AG20443 (cell line): Measurements from ENCODE around the gene ARL11.

Experiments
- DNase-seq: peaks from one replicate; pipeline ENCODE4 v3.0.0; 2012; ENCODE audit warnings: low spot score, mixed read lengths

Gene ARL11

DNA sequence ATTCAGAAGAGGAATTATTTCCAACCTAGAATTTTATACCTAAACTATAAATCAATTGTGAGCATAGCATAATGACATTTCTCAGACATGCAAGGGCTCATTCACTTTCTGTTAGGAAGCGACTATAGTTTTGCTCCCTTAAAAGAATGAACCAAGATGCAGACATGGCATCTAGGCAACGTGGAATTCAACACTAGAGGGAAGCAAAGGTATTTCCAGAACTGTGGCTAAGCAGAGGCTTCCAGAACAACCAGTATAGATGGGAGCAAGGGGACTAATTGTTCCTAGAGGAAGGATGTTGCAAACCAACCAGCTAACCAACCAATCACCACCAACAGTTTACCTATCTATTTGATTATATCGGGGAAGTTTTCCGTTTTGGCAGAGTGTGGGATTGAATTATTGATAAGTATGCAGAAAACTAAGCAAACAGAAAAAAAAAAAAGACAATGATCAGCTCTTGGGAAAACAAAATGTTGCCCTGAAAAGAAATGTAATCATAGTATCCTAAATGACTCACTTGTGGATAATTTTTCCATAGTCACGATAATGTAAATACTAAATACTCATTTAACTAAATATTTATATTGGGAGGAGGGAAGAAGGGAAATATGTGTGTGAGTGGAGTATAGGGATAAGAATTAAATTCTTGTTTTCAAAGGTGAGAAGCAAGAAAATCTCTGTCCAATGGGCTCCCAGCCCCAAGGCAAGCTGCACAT lies 21.1 kb downstream of the ARL11 start:
- peak; percentile 50 for DNase-seq

DNA sequence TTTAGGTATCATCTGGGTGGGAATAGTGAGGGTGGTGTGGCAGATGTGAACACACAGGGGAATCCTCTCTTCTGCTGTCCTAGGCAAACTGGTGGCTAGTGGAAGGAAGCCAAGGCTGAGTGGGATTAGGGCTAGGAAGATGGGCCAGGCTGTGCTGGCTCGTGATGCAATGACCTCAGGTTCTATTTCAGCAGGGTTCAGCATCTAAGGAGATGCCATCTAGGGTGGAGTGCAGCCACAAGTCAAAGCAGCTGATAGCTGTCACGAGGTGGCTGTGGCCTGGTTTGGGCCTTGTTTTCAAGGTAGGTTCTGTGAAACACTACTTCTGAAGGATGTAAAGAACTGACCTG lies 21.6 kb downstream of the ARL11 start:
- DNase-seq: no peak

DNA sequence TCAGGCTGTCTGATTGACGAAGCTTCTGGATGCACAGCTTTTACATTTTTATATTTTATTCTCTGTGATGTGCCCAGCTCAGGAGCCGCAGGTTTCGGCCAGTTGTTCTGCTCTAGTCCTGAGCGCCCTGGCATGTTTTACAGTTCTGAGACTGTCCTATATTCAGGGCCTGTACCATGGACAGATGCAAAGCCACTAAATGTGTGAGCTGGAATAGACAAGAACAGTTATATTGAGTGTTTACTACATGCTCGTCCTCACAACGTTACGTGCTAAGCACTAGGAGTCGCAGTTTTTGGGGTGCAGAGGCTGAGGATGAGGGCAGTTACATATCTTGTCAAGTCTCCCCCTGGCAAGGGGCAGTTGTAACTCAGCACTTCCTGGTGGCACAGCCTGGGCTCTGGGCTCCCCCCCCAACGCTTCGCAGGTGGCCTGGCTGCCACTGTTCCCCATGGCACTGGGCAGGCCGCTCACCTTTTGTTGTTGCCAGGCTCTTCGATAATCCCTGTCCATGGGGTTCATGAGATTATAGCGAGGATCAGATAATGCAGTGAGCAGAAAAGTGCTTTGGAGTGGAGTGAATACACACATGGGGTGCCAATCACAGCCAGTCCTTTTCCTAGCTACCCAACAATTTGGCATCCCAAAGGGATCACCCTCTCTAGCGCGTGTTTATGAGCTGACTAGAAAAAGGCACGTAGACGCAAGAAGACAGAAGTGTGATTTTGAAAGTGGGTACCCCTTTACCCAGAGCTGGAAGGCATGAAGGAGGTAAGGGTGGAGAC lies 23.5 kb downstream of the ARL11 start:
- no peak for DNase-seq

DNA sequence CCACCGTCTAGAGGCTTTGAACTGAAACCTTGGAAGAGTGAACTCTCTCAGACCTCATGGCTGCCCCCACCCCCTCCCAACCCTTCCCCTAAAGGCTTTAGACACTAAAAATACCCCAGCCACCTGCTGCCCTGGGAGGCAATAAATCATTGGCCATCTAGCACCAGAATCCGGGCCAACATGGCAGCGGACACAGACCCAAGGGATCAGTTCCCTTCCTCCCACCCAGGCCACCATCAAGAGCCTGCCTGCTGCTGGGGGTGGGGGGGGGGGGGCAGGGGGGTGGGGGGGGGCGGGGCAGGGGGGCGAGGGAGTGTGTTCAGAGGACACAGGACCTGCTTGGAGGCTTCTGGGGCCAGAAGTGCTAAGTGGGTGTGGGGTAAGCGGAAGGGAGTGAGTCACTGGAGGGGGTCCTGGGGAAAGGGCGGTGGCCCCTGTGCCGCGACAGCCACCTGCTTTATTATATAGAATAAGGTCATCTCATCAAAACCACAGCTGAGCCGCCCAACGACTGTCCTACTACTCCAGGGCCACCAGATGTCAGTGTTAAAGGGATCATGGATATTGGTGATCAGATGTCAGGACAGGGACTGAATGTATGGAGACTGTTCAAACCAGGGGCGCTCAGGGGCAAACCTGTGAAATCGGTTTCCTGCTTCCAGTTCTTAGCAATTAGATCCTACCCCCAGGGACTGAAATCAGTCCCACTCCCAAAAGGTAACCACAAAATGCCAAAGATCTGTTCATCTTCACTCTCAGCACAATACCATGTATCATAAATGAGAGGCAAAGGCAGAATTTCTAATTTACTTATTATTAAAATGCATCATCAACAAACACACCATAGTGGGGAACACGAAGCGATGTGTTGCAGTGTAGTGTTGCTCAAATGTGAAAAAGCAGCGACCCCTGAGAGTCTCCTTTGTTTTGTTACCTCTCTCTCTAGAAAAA lies 24.3 kb downstream of the ARL11 start:
- peak; percentile 69 for DNase-seq

DNA sequence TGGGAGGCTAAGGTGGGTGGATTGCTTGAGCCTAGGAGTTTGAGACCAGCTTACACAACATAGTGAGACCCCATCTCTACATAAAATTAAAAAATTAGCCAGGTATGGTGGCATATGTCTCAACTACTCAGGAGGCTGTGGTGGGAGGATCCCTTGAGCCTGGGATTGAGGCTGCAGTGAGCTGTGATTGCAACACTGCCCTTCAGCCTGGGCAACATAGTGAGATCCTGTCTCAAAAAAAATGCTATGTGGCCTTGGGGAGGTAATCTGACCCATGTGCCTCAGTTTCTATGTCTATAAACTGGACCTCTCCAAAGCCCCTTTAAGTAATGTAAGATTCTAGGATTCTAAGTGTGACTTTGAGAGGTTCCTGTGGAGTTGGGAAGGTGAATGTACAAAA lies 25.2 kb downstream of the ARL11 start:
- no peak for DNase-seq

DNA sequence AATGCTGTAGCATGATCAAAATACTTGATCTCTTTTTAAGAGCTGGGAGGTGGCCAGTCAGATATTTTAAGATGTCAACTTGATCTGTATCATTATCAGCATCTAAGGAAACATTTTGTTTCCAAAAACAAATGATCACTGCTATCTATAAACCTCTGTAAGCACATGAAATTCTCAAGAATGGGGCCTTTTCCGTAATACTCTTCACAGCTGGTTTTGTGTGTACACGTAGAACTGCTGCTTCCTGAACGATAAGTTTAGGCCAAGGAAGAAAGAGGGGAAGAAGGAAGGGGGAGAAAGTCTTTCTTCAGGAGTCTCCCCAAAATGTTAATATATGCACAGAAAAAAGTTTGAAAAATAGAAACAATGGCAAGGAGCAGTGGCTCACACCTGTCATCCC lies 25.7 kb downstream of the ARL11 start:
- no peak for DNase-seq

DNA sequence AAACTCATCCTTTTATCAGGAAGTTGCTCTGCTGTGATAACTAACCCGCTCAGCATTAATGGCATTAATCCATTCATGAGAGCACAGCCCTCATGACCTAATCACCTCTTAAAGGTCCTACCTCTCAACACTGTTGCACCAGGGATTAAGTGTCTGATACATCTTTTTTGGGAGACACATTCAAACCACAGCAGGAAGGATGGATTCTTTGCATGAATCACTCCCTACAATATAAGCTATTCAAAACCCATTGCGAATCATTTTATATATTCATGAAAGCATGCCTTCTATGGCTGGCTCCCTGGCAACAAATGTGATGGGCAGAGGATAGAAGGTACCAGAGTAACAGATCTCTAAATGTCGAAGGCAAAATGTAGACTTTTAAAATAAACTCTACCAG lies 27.6 kb downstream of the ARL11 start:
- no peak for DNase-seq

DNA sequence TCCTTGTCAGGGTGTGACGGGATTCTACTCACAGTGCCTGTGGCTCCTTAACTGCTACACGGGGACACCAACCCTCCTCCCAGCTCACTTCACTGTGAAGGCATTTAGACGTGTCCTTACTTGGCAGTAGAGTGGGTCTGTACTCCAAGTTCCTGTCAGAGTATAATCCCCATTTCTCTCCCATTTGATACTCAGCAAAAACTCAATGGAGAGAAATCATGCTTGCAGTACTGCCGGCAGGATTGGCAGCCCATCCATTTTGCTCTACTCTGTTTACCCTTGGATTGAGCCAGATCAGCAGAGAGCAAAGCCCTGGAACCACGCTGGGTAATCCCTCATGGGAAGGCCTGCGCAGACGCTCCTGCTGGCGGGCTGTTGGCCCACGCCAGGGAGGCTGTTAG lies 28.9 kb downstream of the ARL11 start:
- no peak for DNase-seq

DNA sequence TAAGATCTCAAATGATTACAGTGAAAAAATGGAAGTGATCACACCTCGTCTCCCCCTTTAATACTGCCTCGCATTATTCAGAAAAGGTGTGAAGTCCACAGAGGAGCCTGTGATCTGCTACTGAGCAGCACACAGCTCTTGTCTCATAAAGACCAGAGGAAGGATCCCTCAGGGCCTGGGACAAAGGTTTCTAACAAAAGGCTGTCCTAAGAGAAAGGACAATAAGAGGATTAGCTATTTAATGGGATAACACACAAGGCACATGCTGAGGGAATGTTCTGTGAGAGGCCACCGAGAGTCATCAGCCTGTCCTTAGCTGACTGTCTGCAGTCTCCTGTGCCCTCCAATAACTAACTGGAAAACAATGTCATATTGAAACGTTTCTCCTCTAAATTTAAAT lies 36.3 kb downstream of the ARL11 start:
- no peak for DNase-seq

DNA sequence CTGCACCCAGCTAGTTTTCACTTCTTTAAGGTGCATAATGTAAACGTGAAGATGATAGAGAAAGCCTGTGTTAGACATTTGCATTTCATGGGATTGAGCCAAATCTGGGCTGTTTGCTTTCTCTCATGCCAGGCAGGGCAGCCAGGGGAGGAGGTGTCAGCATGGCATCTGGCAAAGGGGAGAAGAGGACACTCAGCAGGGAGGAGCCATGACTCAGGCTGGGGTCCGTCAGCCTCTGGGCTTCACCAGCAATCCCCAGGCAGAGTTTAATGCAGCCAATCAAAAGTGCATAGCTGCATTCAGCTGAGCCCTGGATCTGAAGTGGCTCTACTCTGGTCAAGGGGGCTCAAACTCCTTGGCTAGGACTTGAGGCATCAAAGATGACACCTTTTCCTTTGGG lies 39.5 kb downstream of the ARL11 start:
- peak; percentile 63 for DNase-seq

DNA sequence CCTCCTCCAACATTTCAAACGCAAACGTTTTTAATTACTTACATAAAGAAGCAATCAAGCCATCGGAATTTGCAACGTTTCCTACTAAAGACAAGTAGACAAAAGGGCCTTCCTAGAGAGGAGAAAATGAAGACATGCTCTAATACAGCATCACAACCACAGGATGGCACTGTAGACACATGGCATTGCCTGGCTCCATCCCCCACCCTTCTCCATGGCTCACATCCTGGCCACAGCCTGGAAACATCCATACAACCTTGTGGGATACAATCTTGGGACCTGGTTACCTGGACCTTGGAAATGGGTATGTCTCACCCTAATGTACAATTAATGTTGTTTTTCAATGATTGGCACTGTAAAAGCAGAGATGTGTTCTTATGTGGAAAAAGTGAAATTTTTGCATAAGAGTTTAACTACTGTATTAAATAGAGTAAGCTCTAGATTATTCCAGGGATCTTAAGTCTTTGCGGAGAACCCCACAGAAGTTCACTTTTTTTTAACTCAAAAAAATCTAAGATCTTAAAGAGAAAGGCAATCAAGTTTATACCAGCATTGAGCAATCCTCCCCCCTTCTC lies 41.5 kb downstream of the ARL11 start:
- peak; percentile 80 for DNase-seq

DNA sequence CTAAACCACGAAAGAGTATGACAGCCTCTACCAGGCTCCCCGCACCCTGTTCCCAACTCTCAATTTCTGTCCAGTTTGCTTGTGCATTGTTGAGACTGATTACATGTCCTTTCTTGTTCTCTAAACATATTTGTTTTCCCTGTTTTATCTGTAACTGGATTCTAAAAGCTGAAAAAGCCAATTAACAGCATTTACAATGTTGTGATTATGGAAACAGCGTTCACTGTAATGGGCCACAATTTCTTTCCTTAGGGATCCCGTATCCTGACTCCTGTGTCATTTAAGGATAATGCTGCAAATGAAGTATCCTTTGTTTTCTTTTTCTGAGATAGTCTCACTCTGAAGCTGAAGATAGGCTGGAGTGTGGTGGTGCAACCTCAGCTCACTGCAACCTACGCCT lies 42.5 kb downstream of the ARL11 start:
- DNase-seq: no peak

DNA sequence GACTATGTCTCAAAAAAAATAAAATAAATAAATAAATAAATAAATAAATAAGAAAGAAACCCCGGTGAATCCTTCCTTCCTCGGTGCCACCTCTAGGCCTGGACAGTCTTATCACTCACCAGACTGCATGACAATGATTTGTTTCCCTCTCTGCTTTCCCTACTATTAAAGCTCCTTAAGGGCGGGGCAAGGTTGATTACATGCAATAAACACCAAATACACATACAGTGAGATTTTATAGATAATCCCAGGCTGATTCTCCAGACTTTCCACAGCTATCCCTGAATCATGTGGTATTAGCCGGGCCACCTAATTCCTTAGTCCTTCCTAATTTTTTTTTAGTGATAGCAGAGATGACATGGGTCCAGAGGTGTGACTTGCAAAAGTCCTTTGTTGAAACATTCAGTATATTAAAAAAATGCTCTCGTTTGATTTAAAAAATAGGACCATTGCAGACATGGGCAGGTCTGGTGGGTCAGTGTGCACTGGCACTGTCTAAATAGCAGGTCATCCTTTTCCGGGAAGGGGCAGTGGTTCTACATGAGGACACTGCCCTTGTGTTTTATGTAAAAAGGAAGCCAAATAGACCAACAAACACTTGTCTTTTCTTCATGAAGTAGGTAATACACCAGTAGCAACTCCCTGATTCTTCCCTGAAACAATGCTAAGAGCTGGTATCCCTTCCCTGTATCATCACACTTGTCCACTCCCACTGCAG lies 48.4 kb downstream of the ARL11 start:
- DNase-seq: no peak

DNA sequence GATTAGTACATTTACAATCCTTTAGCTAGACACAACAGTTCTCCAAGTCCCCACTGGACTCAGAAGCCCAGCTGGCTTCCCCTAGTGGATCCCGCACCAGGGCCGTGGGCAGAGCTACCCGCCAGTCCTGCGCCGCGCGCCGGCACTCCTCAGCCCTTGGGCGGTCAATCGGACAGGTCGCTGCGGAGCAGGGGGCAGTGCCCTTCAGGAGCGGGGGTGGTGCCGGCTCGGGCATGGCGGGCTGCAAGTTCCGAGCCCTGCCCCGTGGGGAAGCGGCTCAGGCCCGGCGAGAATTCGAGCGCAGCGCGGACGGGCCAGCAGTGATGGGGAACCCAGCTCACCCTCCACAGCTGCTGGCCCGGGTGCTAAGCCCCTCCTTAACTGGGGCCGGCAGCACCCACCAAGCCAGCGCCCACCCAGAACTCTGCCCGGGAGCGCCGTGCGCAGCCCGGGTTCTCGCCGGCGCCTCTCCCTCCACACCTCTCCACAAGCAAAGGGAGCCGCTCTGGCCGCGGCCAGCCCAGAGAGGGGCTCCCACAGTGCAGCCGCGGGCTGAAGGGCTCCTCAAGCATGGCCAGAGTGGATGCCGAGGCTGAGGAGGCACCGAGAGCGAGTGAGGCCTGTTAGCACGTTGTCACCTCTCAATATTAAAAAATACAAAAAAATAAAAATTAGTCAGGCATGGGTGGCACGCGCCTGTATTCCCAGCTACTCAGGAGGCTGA lies 50.0 kb downstream of the ARL11 start:
- DNase-seq: no peak

DNA sequence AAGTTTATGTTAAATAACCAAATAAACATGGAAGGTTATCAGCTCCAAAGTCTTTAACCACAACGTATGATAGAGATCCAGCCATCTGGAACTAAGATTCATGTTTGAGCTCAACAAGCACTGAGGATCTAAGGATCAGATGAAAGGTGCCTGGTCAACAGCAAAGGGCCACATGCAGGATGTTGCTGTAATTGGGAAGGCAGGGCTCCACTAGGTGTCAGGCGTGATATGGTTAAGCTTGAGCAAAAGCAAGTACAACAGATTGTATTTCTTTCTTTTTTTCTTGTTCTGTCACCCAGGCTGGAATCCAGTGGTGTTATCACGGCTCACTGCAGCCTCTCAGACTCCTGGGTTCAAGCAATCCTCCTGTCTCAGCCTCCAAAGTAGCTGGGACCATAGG lies 50.9 kb downstream of the ARL11 start:
- DNase-seq: no peak

DNA sequence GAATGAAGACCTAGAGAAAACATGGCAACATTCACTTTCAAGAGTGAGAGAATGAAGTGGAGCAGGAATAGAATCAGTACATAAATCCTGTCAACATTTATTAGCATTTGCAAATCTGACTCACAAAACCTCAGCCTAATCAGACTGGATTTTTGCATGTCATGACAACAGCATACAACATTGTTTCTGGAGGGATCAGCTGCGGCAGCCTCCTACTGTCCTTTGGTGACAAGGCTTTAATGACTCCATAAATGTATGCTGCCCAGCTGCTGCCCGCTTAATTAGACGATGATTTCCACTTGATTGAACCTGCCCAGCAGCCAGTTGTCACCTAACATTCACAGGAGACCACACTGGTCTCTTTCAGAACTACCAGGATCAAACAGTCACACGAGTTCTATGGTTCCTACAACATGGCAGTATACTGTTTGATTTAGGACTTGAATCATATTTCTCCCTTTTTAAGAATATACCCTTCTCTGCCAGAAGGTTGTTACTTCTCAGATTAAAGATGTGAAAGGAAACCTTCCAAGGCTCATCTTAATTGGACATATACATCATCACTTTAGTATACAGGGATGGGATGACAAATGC lies 53.6 kb downstream of the ARL11 start:
- DNase-seq: peak; percentile 39
